Activated naive CD8-positive, alpha-beta T cell (primary cell): ENCODE measurements around the gene GLCE.
"Not testable (repeated sequence)": the region's sequence is repeated elsewhere in the genome, so short reads cannot be mapped to it uniquely, and the experiment has no call there.

Experiments used
- H3K27ac Mint-ChIP-seq: one replicate; pipeline ENCODE4 v1.8.0; 2021; ENCODE audit warnings: mixed read lengths
- H3K27me3 Mint-ChIP-seq: one replicate; pipeline ENCODE4 v1.8.0; 2021; ENCODE audit warnings: mixed read lengths
- H3K36me3 Mint-ChIP-seq: one replicate; pipeline ENCODE4 v1.8.0; 2021; ENCODE audit warnings: mixed read lengths
- H3K4me1 Mint-ChIP-seq: one replicate; pipeline ENCODE4 v1.8.0; 2021; ENCODE audit warnings: low read depth, mixed read lengths
- H3K4me3 Mint-ChIP-seq: one replicate; pipeline ENCODE4 v1.8.0; 2021; ENCODE audit warnings: mild to moderate bottlenecking, mixed read lengths
- H3K9me3 Mint-ChIP-seq: one replicate; pipeline ENCODE4 v1.8.0; 2021; ENCODE audit warnings: low read depth, mixed read lengths

Gene GLCE

GRCh38 chr15:69280783-69281182 lies 120.3 kb downstream of the GLCE start:
- Mint-ChIP-seq H3K36me3 (no peaks in the 10 kb centered on the region), H3K9me3 (no peaks in the 10 kb centered on the region), H3K27ac (no peak overlapping the region), H3K27me3 (no peaks in the 10 kb centered on the region), H3K4me3 (no peak overlapping the region), H3K4me1 (no peaks in the 10 kb centered on the region)

- no peak overlapping the region for H3K27ac Mint-ChIP-seq
- no peaks in the 10 kb centered on the region for H3K36me3 Mint-ChIP-seq
- H3K4me3 Mint-ChIP-seq, result no peak overlapping the region
- no peaks in the 10 kb centered on the region for H3K27me3 Mint-ChIP-seq
- H3K9me3 Mint-ChIP-seq, result no peaks in the 10 kb centered on the region
- no peaks in the 10 kb centered on the region for H3K4me1 Mint-ChIP-seq
These were observed 121.8 kb downstream of the GLCE start for GRCh38 chr15:69282104-69282743.

GRCh38 chr15:69285834-69286233 lies 125.4 kb downstream of the GLCE start:
- no peaks in the 10 kb centered on the region for H3K9me3 Mint-ChIP-seq
- H3K36me3 Mint-ChIP-seq, result no peaks in the 10 kb centered on the region
- H3K4me1 Mint-ChIP-seq, result no peaks in the 10 kb centered on the region
- H3K27me3 Mint-ChIP-seq, result no peaks in the 10 kb centered on the region
- H3K4me3 Mint-ChIP-seq, result no peak overlapping the region
- no peak overlapping the region for H3K27ac Mint-ChIP-seq

- no peak overlapping the region for H3K4me3 Mint-ChIP-seq
- H3K4me1 Mint-ChIP-seq, result no peaks in the 10 kb centered on the region
- no peaks in the 10 kb centered on the region for H3K9me3 Mint-ChIP-seq
- no peaks in the 10 kb centered on the region for H3K36me3 Mint-ChIP-seq
- H3K27ac Mint-ChIP-seq, result no peak overlapping the region
- H3K27me3 Mint-ChIP-seq, result no peaks in the 10 kb centered on the region
These were observed 127.6 kb downstream of the GLCE start for GRCh38 chr15:69288011-69288410.

- Mint-ChIP-seq H3K27me3 (no peaks in the 10 kb centered on the region), H3K4me3 (no peak overlapping the region), H3K27ac (no peak overlapping the region)
These were observed 128.3 kb downstream of the GLCE start for GRCh38 chr15:69288531-69289341.

GRCh38 chr15:69289342-69290146 lies 129.1 kb downstream of the GLCE start:
- no peaks in the 10 kb centered on the region for H3K4me1 Mint-ChIP-seq
- no peaks in the 10 kb centered on the region for H3K27me3 Mint-ChIP-seq
- H3K9me3 Mint-ChIP-seq, result no peaks in the 10 kb centered on the region
- H3K4me3 Mint-ChIP-seq, result no peak overlapping the region
- H3K36me3 Mint-ChIP-seq, result no peaks in the 10 kb centered on the region
- no peak overlapping the region for H3K27ac Mint-ChIP-seq

More at GRCh38 chr15:69288531-69289341, 128.3 kb downstream of the GLCE start:
- Mint-ChIP-seq H3K36me3 (no peaks in the 10 kb centered on the region), H3K4me1 (no peaks in the 10 kb centered on the region), H3K9me3 (no peaks in the 10 kb centered on the region)

GRCh38 chr15:69290346-69291164 lies 130.1 kb downstream of the GLCE start:
- Mint-ChIP-seq H3K4me1 (no peaks in the 10 kb centered on the region), H3K36me3 (no peaks in the 10 kb centered on the region), H3K27ac (no peak overlapping the region), H3K4me3 (no peak overlapping the region), H3K9me3 (no peaks in the 10 kb centered on the region), H3K27me3 (no peaks in the 10 kb centered on the region)

GRCh38 chr15:69291651-69292050 lies 131.2 kb downstream of the GLCE start:
- not testable (repeated sequence) for H3K27ac Mint-ChIP-seq, H3K4me1 Mint-ChIP-seq, H3K9me3 Mint-ChIP-seq, H3K36me3 Mint-ChIP-seq, H3K27me3 Mint-ChIP-seq, H3K4me3 Mint-ChIP-seq

GRCh38 chr15:69292826-69293420 lies 132.5 kb downstream of the GLCE start:
- Mint-ChIP-seq H3K27me3 (peaks cover 8% of the 10 kb centered on the region), H3K36me3 (no peaks in the 10 kb centered on the region), H3K27ac (no peak overlapping the region), H3K9me3 (no peaks in the 10 kb centered on the region), H3K4me1 (no peaks in the 10 kb centered on the region), H3K4me3 (no peak overlapping the region)

GRCh38 chr15:69293741-69294615 lies 133.5 kb downstream of the GLCE start:
- no peaks in the 10 kb centered on the region for H3K4me1 Mint-ChIP-seq
- no peaks in the 10 kb centered on the region for H3K9me3 Mint-ChIP-seq
- peaks cover 8% of the 10 kb centered on the region for H3K27me3 Mint-ChIP-seq
- H3K27ac Mint-ChIP-seq, result no peak overlapping the region
- no peaks in the 10 kb centered on the region for H3K36me3 Mint-ChIP-seq
- no peak overlapping the region for H3K4me3 Mint-ChIP-seq

- H3K4me1 Mint-ChIP-seq, result no peaks in the 10 kb centered on the region
These were observed 136.2 kb downstream of the GLCE start for GRCh38 chr15:69296606-69297005.

GRCh38 chr15:69297642-69298353 lies 137.4 kb downstream of the GLCE start:
- peak overlapping the region; percentile 9 for H3K4me3 Mint-ChIP-seq
- H3K4me1 Mint-ChIP-seq, result no peaks in the 10 kb centered on the region
- peaks cover 16% of the 10 kb centered on the region for H3K27me3 Mint-ChIP-seq
- H3K27ac Mint-ChIP-seq, result no peak overlapping the region
- H3K9me3 Mint-ChIP-seq, result no peaks in the 10 kb centered on the region
- H3K36me3 Mint-ChIP-seq, result no peaks in the 10 kb centered on the region

More at GRCh38 chr15:69296606-69297005, 136.2 kb downstream of the GLCE start:
- Mint-ChIP-seq H3K27ac (no peak overlapping the region), H3K27me3 (peaks cover 14% of the 10 kb centered on the region), H3K36me3 (no peaks in the 10 kb centered on the region), H3K4me3 (no peak overlapping the region), H3K9me3 (no peaks in the 10 kb centered on the region)

GRCh38 chr15:69298354-69298696 lies 137.9 kb downstream of the GLCE start:
- peak overlapping the region; percentile 62 for H3K4me3 Mint-ChIP-seq
- no peaks in the 10 kb centered on the region for H3K36me3 Mint-ChIP-seq
- no peak overlapping the region for H3K27ac Mint-ChIP-seq
- peaks cover 18% of the 10 kb centered on the region for H3K27me3 Mint-ChIP-seq
- H3K4me1 Mint-ChIP-seq, result no peaks in the 10 kb centered on the region
- no peaks in the 10 kb centered on the region for H3K9me3 Mint-ChIP-seq
